IPS DF 4.7 (cell line): Measurements from ENCODE around the gene AMER3.
"Not testable (repeated sequence)": the region's sequence is repeated elsewhere in the genome, so short reads cannot be mapped to it uniquely, and the experiment has no call there.

Source experiments
- DNase-seq: peaks from one replicate; pipeline ENCODE4 v3.0.0-alpha.2; 2013; ENCODE audit warnings: low spot score; ENCODE audit errors: extremely low read depth

Gene AMER3

GRCh38 chr2:130755256-130756052 is at the start of gene AMER3:
Gene AMER3, plus strand, starts transcription at chr2:130755540. Its CDS starts 6,533 bp downstream, at chr2:130762073.
- no peak for DNase-seq

- DNase-seq: not testable (repeated sequence)
Observed at GRCh38 chr2:130714795-130715194, 40.5 kb upstream of the AMER3 start.

- DNase-seq: no peak
Observed at GRCh38 chr2:130720036-130720435, 35.3 kb upstream of the AMER3 start.

- DNase-seq: no peak
Observed at GRCh38 chr2:130720528-130720927, 34.8 kb upstream of the AMER3 start.

GRCh38 chr2:130724455-130724854 is 30.9 kb upstream of the AMER3 start:
- DNase-seq: no peak

- DNase-seq: no peak
Observed at GRCh38 chr2:130726614-130727180, 28.6 kb upstream of the AMER3 start.

- no peak for DNase-seq
Observed at GRCh38 chr2:130727286-130727924, 27.9 kb upstream of the AMER3 start.

- no peak for DNase-seq
Observed at GRCh38 chr2:130728007-130728454, 27.3 kb upstream of the AMER3 start.

GRCh38 chr2:130728549-130729316 is 26.6 kb upstream of the AMER3 start, which contains the start of gene GPR148:
Gene GPR148, plus strand, starts transcription at chr2:130729070. Its CDS starts 82 bp downstream, at chr2:130729152.
- no peak for DNase-seq

GRCh38 chr2:130729322-130730299 is 25.7 kb upstream of the AMER3 start:
- no peak for DNase-seq

GRCh38 chr2:130732257-130732656 is 23.1 kb upstream of the AMER3 start:
- DNase-seq: not testable (repeated sequence)

GRCh38 chr2:130735200-130735599 is 20.1 kb upstream of the AMER3 start:
- DNase-seq: no peak

- no peak for DNase-seq
Observed at GRCh38 chr2:130736487-130736886, 18.9 kb upstream of the AMER3 start.

GRCh38 chr2:130737592-130737991 is 17.7 kb upstream of the AMER3 start:
- DNase-seq: no peak

GRCh38 chr2:130740671-130741070 is 14.7 kb upstream of the AMER3 start:
- no peak for DNase-seq

GRCh38 chr2:130743278-130743677 is 12.1 kb upstream of the AMER3 start:
- no peak for DNase-seq

GRCh38 chr2:130744287-130745117 is 10.8 kb upstream of the AMER3 start:
- DNase-seq: no peak

GRCh38 chr2:130749078-130749477 is 6.3 kb upstream of the AMER3 start:
- DNase-seq: no peak

GRCh38 chr2:130749641-130750040 is 5.7 kb upstream of the AMER3 start:
- no peak for DNase-seq
